ENCODE results near the gene GPR162.

- TF ChIP-seq TARDBP (IDR thresholded peaks at IDR 0.05) (no peak), LEF1 (IDR thresholded peaks at IDR 0.05; ENCODE audit: borderline replicate concordance) (no peak), PKNOX1 (IDR thresholded peaks at IDR 0.05) (no peak), HDGF (IDR thresholded peaks at IDR 0.05; ENCODE audit: borderline replicate concordance) (no peak), ARNT (IDR thresholded peaks at IDR 0.05) (no peak), FOXM1 (IDR thresholded peaks at IDR 0.05; ENCODE audit: borderline replicate concordance) (no peak), L3MBTL2 (conservative IDR thresholded peaks at IDR 0.05) (no peak), FOXA1 (IDR thresholded peaks at IDR 0.05) (no peak), FOXK2 (IDR thresholded peaks at IDR 0.05) (no peak), SP1 (IDR thresholded peaks at IDR 0.05) (no peak), SUZ12 (IDR thresholded peaks at IDR 0.05) (no peak), CTBP1 (IDR thresholded peaks at IDR 0.05; ENCODE audit: borderline replicate concordance) (no peak), ELF4 (IDR thresholded peaks at IDR 0.05) (no peak), NFRKB (IDR thresholded peaks at IDR 0.05) (no peak)
These were observed 23.8 kb downstream of the GPR162 start for GRCh38 chr12:6845395-6845794.
